Kidney epithelial cell (primary cell): ENCODE data around the gene RAB6B. TPM values are rescaled to one million over a fixed set of nuclear protein-coding genes. Genes with fewer than 3 reads are reported as not detected.

ENCODE experiments used
- DNase-seq: peaks from one replicate; pipeline ENCODE4 v3.0.0-alpha.2; 2010; ENCODE audit warnings: low read depth
- H3K27me3 ChIP-seq: 2 replicates; pipeline ENCODE4 v1.6.0; 2011; ENCODE audit warnings: low read length; ENCODE audit not compliant: control insufficient read depth, insufficient read depth
- H3K36me3 ChIP-seq: 2 replicates; pipeline ENCODE4 v1.5.1; 2011; ENCODE audit warnings: low read length; ENCODE audit not compliant: control insufficient read depth, insufficient read depth
- H3K4me3 ChIP-seq: 2 replicates; pipeline ENCODE4 v1.5.1; 2011; ENCODE audit warnings: low read depth, mild to moderate bottlenecking, control low read depth, low read length
- CTCF ChIP-seq: IDR thresholded peaks from 2 replicates; pipeline ENCODE4 v1.5.1; 2011; ENCODE audit warnings: mild to moderate bottlenecking, moderate library complexity, low read length, control low read depth, inconsistent platforms; ENCODE audit not compliant: insufficient read depth, poor library complexity, severe bottlenecking
- total RNA-seq: library from RNA; depleted of rRNA; stranded (reverse); fragments of >200 nt; gene quantifications from 2 replicates; pipeline ENCODE4 v1.2.3, GENCODE V29; 2015

RAB6B gene
- total RNA-seq, 1 donor from 2014 or later: 4.4 TPM

DNA sequence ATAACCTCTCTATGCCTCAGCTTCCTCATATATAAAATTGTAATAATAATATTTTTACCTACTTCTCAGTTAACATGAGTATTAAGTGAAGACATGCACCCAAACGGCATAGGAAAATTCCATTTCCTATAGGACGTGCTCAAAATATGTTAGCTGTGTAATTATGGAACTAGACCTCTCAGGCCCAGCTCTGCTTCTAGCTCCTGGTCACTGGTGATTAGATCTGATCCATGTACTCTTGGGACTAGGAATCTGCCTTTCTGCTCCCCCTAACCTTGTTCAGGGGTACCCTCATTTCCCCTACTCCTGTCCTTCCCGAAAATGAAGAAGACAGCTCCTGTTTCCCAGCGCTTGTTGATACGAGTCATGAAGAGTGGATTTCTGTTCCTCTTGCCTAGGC is 119.8 kb downstream of the RAB6B start:
- no peak for TF ChIP-seq CTCF
- H3K27me3 ChIP-seq: no peaks in the 10 kb centered on the region

DNA sequence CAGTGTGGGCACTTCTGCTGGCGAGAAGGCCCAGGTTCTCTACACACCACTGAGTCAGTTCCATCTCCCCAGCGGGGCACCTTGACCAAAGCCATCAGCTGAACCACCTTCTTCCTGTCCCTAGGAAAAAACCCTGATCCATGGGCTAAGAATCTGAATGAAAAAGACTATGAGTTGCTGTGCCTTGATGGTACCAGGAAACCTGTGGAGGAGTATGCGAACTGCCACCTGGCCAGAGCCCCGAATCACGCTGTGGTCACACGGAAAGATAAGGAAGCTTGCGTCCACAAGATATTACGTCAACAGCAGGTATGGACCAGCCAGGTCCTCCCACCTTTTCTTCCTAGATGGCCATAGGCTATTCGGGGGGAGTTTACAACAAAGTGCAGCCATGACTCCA is 120.4 kb downstream of the RAB6B start:
- H3K36me3 ChIP-seq: no peaks in the 10 kb centered on the region
- no peak for TF ChIP-seq CTCF

More for the DNA sequence above, 119.8 kb downstream of the RAB6B start:
- no peak for DNase-seq
- H3K4me3 ChIP-seq: no peak overlapping the region
- no peaks in the 10 kb centered on the region for H3K36me3 ChIP-seq

More for the DNA sequence above, 120.4 kb downstream of the RAB6B start:
- Histone ChIP-seq H3K27me3 (no peaks in the 10 kb centered on the region), H3K4me3 (no peak overlapping the region)
- DNase-seq: no peak

Other genes starting within 250 kb of the RAB6B start
- gene TOPBP1, start 233.9 kb downstream of the RAB6B start, total RNA-seq: 20.7 and 27.0 TPM in 2 replicates
- under 0.01 TPM in 1 of 2 replicates, not detected in the other for gene TF, start 149.5 kb downstream of the RAB6B start, total RNA-seq
- gene SRPRB, start 90.1 kb downstream of the RAB6B start, total RNA-seq: 44.0 and 67.3 TPM in 2 replicates
- gene SLCO2A1, start 134.0 kb upstream of the RAB6B start, total RNA-seq: 2.5 and 3.6 TPM in 2 replicates